Astrocyte (in vitro differentiated cells and primary cell): ENCODE results near the gene CACNA1C. TPM values are rescaled to one million over a fixed set of nuclear protein-coding genes. Genes with fewer than 3 reads are reported as not detected.

Experiments
- DNase-seq: peaks from one replicate; pipeline ENCODE4 v3.0.0-alpha.2; 2010; ENCODE audit warnings: low read depth
- FAIRE-seq: peaks from 2 replicates; lab custom pipeline; 2011; peaks lifted over from hg19 to GRCh38; lab: Jason Lieb, UNC
- H2AFZ ChIP-seq: 2 replicates; pipeline ENCODE4 v1.6.0; 2012; ENCODE audit warnings: low read depth, low read length, inconsistent platforms
- H3K27ac ChIP-seq: 2 replicates; pipeline ENCODE4 v1.5.1; 2011; ENCODE audit warnings: low read depth, low read length, inconsistent platforms
- H3K27me3 ChIP-seq: 2 replicates; pipeline ENCODE4 v1.6.0; 2011; ENCODE audit warnings: low read length, inconsistent platforms; ENCODE audit not compliant: insufficient read depth
- H3K36me3 ChIP-seq: 2 replicates; pipeline ENCODE4 v1.5.1; 2011; ENCODE audit warnings: low read length, inconsistent platforms; ENCODE audit not compliant: insufficient read depth
- H3K4me1 ChIP-seq: 2 replicates; pipeline ENCODE4 v1.5.1; 2011; ENCODE audit warnings: low read length, inconsistent platforms; ENCODE audit not compliant: insufficient read depth
- H3K4me2 ChIP-seq: 2 replicates; pipeline ENCODE4 v1.6.0; 2012; ENCODE audit warnings: low read length, inconsistent platforms
- H3K4me3 ChIP-seq: 2 replicates; pipeline ENCODE4 v1.5.1; 2011; ENCODE audit warnings: low read depth, mild to moderate bottlenecking, low read length, inconsistent platforms; ENCODE audit not compliant: insufficient read depth
- H3K79me2 ChIP-seq: 2 replicates; pipeline ENCODE4 v1.6.0; 2012; ENCODE audit warnings: mild to moderate bottlenecking, low read length, inconsistent platforms; ENCODE audit not compliant: insufficient read depth
- H3K9ac ChIP-seq: 2 replicates; pipeline ENCODE4 v1.6.0; 2012; ENCODE audit warnings: mild to moderate bottlenecking, low read length, inconsistent platforms
- H3K9me3 ChIP-seq: 2 replicates; pipeline ENCODE4 v1.5.1; 2012; ENCODE audit warnings: low read depth, mild to moderate bottlenecking, low read length, inconsistent platforms; ENCODE audit not compliant: insufficient read depth
- H4K20me1 ChIP-seq: 2 replicates; pipeline ENCODE4 v1.6.0; 2012; ENCODE audit warnings: low read length, inconsistent platforms; ENCODE audit not compliant: insufficient read depth
- H3K27ac Mint-ChIP-seq: one replicate; pipeline ENCODE4 v1.8.0; 2021; ENCODE audit warnings: mild to moderate bottlenecking, mixed read lengths; ENCODE audit not compliant: unreplicated experiment
- H3K27me3 Mint-ChIP-seq: one replicate; pipeline ENCODE4 v1.8.0; 2021; ENCODE audit warnings: low read depth, mixed read lengths; ENCODE audit not compliant: unreplicated experiment
- H3K36me3 Mint-ChIP-seq: one replicate; pipeline ENCODE4 v1.8.0; 2021; ENCODE audit warnings: low read depth, mixed read lengths; ENCODE audit not compliant: unreplicated experiment
- H3K4me1 Mint-ChIP-seq: one replicate; pipeline ENCODE4 v1.8.0; 2021; ENCODE audit warnings: low read depth, mixed read lengths; ENCODE audit not compliant: unreplicated experiment
- H3K4me3 Mint-ChIP-seq: one replicate; pipeline ENCODE4 v1.8.0; 2021; ENCODE audit warnings: mild to moderate bottlenecking, moderate library complexity, mixed read lengths; ENCODE audit not compliant: unreplicated experiment
- H3K9me3 Mint-ChIP-seq: one replicate; pipeline ENCODE4 v1.8.0; 2021; ENCODE audit warnings: mild to moderate bottlenecking, mixed read lengths; ENCODE audit not compliant: unreplicated experiment
- EZH2 ChIP-seq: IDR thresholded peaks from 2 replicates; pipeline ENCODE4 v1.6.1; 2012; ENCODE audit warnings: mild to moderate bottlenecking, low read length, inconsistent platforms; ENCODE audit not compliant: insufficient read depth
- total RNA-seq: library from RNA; stranded (reverse); gene quantifications from 2 replicates; pipeline ENCODE4 v1.2.1, GENCODE V29; 2021
- TF ChIP-seq, protein P1 (sequence below): IDR thresholded peaks from 2 replicates; pipeline ENCODE4 v1.5.1; 2011; ENCODE audit warnings: low read depth, mild to moderate bottlenecking, inconsistent platforms, low read length, moderate library complexity; ENCODE audit not compliant: insufficient read depth

Gene CACNA1C
- total RNA-seq, 1 donor from 2014 or later, result 2.1 TPM

DNA sequence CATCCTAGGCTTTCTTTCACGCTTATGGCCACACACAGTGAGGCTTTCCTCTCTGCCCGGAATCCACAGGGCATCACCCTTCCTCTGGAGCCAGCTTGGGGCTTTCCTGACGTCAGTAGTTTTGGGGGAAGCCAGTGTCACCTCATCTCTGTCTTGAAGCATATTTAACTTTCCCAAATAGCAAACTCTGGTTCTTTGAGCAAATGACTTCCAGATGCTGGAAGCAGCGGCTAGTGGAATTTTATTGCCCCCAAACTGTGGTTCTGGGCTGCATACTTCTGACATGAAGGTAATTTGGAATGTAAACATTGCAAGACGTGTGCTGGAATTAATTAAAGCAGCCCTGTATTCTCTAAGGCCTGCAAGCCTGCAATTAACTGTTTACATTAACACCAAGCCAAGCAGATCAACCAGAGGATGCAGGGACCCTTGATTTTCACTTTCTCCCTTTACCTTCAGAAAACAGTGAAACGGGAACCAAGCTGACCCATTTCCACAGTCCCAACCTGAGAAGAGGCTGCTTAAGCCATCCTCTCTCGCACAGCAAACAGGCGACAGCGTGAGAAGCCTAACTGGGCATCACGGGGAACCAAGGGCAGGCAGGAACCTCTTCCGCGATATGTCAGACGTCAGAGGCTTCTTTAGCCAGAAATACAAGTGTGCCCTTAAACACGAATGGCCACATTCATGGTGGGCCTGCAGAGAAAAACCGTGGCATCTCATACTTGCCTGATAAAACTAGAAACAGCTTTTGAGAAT, 258.4 kb downstream of the CACNA1C start:
- no peak overlapping the region for H2AFZ ChIP-seq
- Mint-ChIP-seq H3K4me1 (no peaks in the 10 kb centered on the region), H3K36me3 (no peaks in the 10 kb centered on the region), H3K4me3 (no peak overlapping the region), H3K27ac (no peak overlapping the region), H3K27me3 (peaks cover 12% of the 10 kb centered on the region), H3K9me3 (peaks cover 11% of the 10 kb centered on the region)
- no peak overlapping the region for H3K9ac ChIP-seq
- peak overlapping the region; percentile 61 for H3K4me2 ChIP-seq
- no peak overlapping the region for H3K4me3 ChIP-seq
- no peaks in the 10 kb centered on the region for H3K27me3 ChIP-seq
- FAIRE-seq (peak; percentile 17), DNase-seq (peak; percentile 86)
- no peak overlapping the region for H3K27ac ChIP-seq
- H3K4me1 ChIP-seq, result peaks cover 10% of the 10 kb centered on the region
- H3K79me2 ChIP-seq, result no peaks in the 10 kb centered on the region
- no peaks in the 10 kb centered on the region for H3K9me3 ChIP-seq
- no peaks in the 10 kb centered on the region for H4K20me1 ChIP-seq
- no peaks in the 10 kb centered on the region for H3K36me3 ChIP-seq
- TF ChIP-seq EZH2, result no peak
- TF ChIP-seq, protein P1, sequence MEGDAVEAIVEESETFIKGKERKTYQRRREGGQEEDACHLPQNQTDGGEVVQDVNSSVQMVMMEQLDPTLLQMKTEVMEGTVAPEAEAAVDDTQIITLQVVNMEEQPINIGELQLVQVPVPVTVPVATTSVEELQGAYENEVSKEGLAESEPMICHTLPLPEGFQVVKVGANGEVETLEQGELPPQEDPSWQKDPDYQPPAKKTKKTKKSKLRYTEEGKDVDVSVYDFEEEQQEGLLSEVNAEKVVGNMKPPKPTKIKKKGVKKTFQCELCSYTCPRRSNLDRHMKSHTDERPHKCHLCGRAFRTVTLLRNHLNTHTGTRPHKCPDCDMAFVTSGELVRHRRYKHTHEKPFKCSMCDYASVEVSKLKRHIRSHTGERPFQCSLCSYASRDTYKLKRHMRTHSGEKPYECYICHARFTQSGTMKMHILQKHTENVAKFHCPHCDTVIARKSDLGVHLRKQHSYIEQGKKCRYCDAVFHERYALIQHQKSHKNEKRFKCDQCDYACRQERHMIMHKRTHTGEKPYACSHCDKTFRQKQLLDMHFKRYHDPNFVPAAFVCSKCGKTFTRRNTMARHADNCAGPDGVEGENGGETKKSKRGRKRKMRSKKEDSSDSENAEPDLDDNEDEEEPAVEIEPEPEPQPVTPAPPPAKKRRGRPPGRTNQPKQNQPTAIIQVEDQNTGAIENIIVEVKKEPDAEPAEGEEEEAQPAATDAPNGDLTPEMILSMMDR, result no peak

DNA sequence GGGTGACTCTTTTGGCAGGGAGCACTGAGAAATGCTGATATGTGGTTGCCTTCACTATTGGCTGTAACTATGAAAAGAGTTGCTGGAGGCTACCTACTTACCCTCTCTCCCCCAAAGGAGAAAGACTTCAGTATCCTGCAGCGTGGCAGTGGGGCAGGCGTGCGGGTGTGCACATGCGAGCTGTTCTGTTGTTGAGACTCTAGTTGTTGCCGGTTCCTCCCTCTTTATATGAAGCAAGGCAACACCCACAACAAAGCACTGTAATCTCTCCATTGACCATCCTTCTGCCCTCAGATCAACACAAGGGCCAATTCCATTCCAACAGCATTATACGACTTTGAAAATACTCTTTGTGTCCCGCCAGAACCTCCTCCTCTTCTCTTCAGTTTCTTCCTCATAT, 259.4 kb downstream of the CACNA1C start:
- Histone ChIP-seq H3K4me2 (no peak overlapping the region), H3K9me3 (no peaks in the 10 kb centered on the region), H3K4me3 (no peak overlapping the region), H3K36me3 (no peaks in the 10 kb centered on the region), H3K27me3 (peaks cover 2% of the 10 kb centered on the region), H4K20me1 (no peaks in the 10 kb centered on the region), H2AFZ (no peak overlapping the region), H3K27ac (no peak overlapping the region), H3K79me2 (no peaks in the 10 kb centered on the region), H3K9ac (no peak overlapping the region), H3K4me1 (peaks cover 10% of the 10 kb centered on the region)
- no peak for DNase-seq
- FAIRE-seq, result no peak
- Mint-ChIP-seq H3K9me3 (peaks cover 11% of the 10 kb centered on the region), H3K27ac (no peak overlapping the region), H3K36me3 (no peaks in the 10 kb centered on the region), H3K27me3 (peaks cover 7% of the 10 kb centered on the region), H3K4me3 (no peak overlapping the region), H3K4me1 (no peaks in the 10 kb centered on the region)
- no peak for TF ChIP-seq EZH2
- TF ChIP-seq, protein P1, result no peak

DNA sequence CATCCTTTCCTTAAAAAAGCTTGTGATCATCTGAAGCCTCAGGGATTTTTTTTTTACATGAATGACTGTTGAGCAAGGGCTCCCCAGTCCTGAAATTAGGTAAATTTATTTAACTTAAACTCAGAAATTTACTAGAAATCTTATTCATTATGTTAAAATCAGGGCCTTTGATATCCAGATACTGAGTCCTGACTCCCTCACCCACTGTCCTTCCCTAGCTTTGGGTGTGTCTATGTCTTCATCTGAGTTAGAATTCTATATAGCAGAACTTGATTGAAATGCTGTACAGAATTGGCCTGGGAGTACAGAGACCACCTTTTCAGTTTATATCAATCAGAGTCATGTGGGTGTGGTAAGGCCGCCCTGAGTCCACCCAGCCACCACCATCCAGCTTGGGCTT, 260.0 kb downstream of the CACNA1C start:
- H3K9me3 Mint-ChIP-seq, result peaks cover 11% of the 10 kb centered on the region
- Histone ChIP-seq H3K27ac (no peak overlapping the region), H4K20me1 (no peaks in the 10 kb centered on the region), H3K4me1 (peaks cover 10% of the 10 kb centered on the region), H3K27me3 (peaks cover 2% of the 10 kb centered on the region), H3K9me3 (no peaks in the 10 kb centered on the region), H2AFZ (no peak overlapping the region), H3K9ac (no peak overlapping the region), H3K4me2 (no peak overlapping the region), H3K4me3 (no peak overlapping the region), H3K79me2 (no peaks in the 10 kb centered on the region), H3K36me3 (no peaks in the 10 kb centered on the region)
- H3K27ac Mint-ChIP-seq, result no peak overlapping the region
- no peaks in the 10 kb centered on the region for H3K36me3 Mint-ChIP-seq
- peaks cover 7% of the 10 kb centered on the region for H3K27me3 Mint-ChIP-seq
- TF ChIP-seq EZH2, result no peak
- TF ChIP-seq, protein P1, result no peak
- DNase-seq (no peak), FAIRE-seq (no peak)
- H3K4me1 Mint-ChIP-seq, result no peaks in the 10 kb centered on the region
- H3K4me3 Mint-ChIP-seq, result no peak overlapping the region
